Peyer's patch (tissue), 4 donors: Measurements from ENCODE around the gene R3HDM4. TPM values are rescaled to one million over a fixed set of nuclear protein-coding genes. Genes with fewer than 3 reads are reported as not detected.

Experiments used
- DNase-seq, 3 donors: peaks; one replicate each; pipeline ENCODE4 v3.0.0-alpha.2; 2017 to 2019
- H3K27ac ChIP-seq, 4 donors: fragments of 200-600 bp; sonication (generic); one replicate each; pipeline ENCODE4 v1.5.1; 2016 to 2019
- H3K27me3 ChIP-seq, 2 donors: fragments of 200-600 bp; sonication (generic); one replicate each; pipeline ENCODE4 v1.5.1; 2019
- H3K36me3 ChIP-seq, 3 donors: fragments of 200-600 bp; sonication (generic); one replicate each; pipeline ENCODE4 v1.5.1; 2016 to 2019
- H3K4me1 ChIP-seq, 4 donors: fragments of 200-600 bp; sonication (generic); one replicate each; pipeline ENCODE4 v1.5.1; 2016 to 2019
- H3K4me3 ChIP-seq, 4 donors: fragments of 200-600 bp; sonication (generic); 1 replicate in 3 of 4; 2 replicates in 1 of 4; pipeline ENCODE4 v1.5.1; 2016 to 2019; ENCODE audit warnings: mild to moderate bottlenecking in 1 of 4
- H3K9me3 ChIP-seq, 4 donors: fragments of 200-600 bp; sonication (generic); one replicate each; pipeline ENCODE4 v1.5.1; 2016 to 2019; ENCODE audit warnings: mild to moderate bottlenecking in 1 of 4
- CTCF ChIP-seq, 6 experiments: fragments of 450-650 bp in 4 of 6; fragments of 200-600 bp in 2 of 6; sonication (generic) in 1 of 6; IDR thresholded peaks; one replicate each; pipeline ENCODE4 v1.5.1; 2017 to 2019; ENCODE audit warnings: antibody characterized with exemption in 6 of 6, mild to moderate bottlenecking in 3 of 6, moderate library complexity in 1 of 6
- POLR2A ChIP-seq, 2 donors: fragments of 450-650 bp; IDR thresholded peaks; one replicate each; pipeline ENCODE4 v1.5.1; 2017; ENCODE audit warnings: antibody characterized with exemption in 2 of 2, mild to moderate bottlenecking in 2 of 2, moderate library complexity in 2 of 2
- total RNA-seq, 4 donors: library from RNA; depleted of rRNA; stranded (reverse); fragments of >200 nt; gene quantifications; one replicate each; pipeline ENCODE4 v1.1.0, GENCODE V29; 2016

R3HDM4 gene
- total RNA-seq, 4 donors from 2014 or later = 20.8 to 43.5 (median 34.8) TPM

- no peaks in the 10 kb centered on the region for H3K27me3 ChIP-seq
- H3K4me1 ChIP-seq = peaks cover 13 to 47% (median 20%) of the 10 kb centered on the region in 4 donors
- no peak overlapping the region for H3K4me3 ChIP-seq
- TF ChIP-seq CTCF (IDR thresholded peaks at IDR 0.05) (no peak), POLR2A (IDR thresholded peaks at IDR 0.05) (no peak)
- no peak for DNase-seq
- H3K36me3 ChIP-seq = no peaks in the 10 kb centered on the region
- no peak overlapping the region for H3K27ac ChIP-seq
- H3K9me3 ChIP-seq = no peaks in the 10 kb centered on the region
Measured at GRCh38 chr19:936175-936546, 23.1 kb upstream of the R3HDM4 start.

- peak in 2 of 3 donors; percentile 80 to 85 for DNase-seq
- Histone ChIP-seq H3K9me3 (no peaks in the 10 kb centered on the region), H3K36me3 (no peaks in the 10 kb centered on the region), H3K4me3 (no peak overlapping the region), H3K4me1 (peaks cover 11 to 36% (median 18%) of the 10 kb centered on the region in 4 donors), H3K27ac (peak overlapping the region in 3 of 4 donors; percentile 38 to 60 (median 54)), H3K27me3 (no peaks in the 10 kb centered on the region)
- TF ChIP-seq CTCF (IDR thresholded peaks at IDR 0.05) (no peak), POLR2A (IDR thresholded peaks at IDR 0.05) (no peak)
Measured at GRCh38 chr19:934865-935479, 22.0 kb upstream of the R3HDM4 start.

- Histone ChIP-seq H3K9me3 (no peaks in the 10 kb centered on the region), H3K27me3 (no peaks in the 10 kb centered on the region), H3K4me1 (peaks cover 11 to 36% (median 18%) of the 10 kb centered on the region in 4 donors), H3K36me3 (peaks cover 0 to 5% (median 0%) of the 10 kb centered on the region in 3 donors), H3K27ac (peak overlapping the region in 3 of 4 donors; percentile 38 to 60 (median 54)), H3K4me3 (no peak overlapping the region)
- TF ChIP-seq CTCF (IDR thresholded peaks at IDR 0.05) = no peak
- no peak for TF ChIP-seq POLR2A (IDR thresholded peaks at IDR 0.05)
- DNase-seq = no peak
Measured at GRCh38 chr19:934197-934840, 21.3 kb upstream of the R3HDM4 start.

GRCh38 chr19:933553-933882, 20.5 kb upstream of the R3HDM4 start:
- DNase-seq = no peak
- Histone ChIP-seq H3K27ac (peak overlapping the region in 3 of 4 donors; percentile 60 to 69 (median 66)), H3K4me1 (peaks cover 11 to 36% (median 18%) of the 10 kb centered on the region in 4 donors), H3K4me3 (no peak overlapping the region), H3K36me3 (peaks cover 0 to 8% (median 0%) of the 10 kb centered on the region in 3 donors), H3K9me3 (no peaks in the 10 kb centered on the region), H3K27me3 (no peaks in the 10 kb centered on the region)
- TF ChIP-seq CTCF (IDR thresholded peaks at IDR 0.05) (no peak), POLR2A (IDR thresholded peaks at IDR 0.05) (no peak)

GRCh38 chr19:932648-933552, 19.9 kb upstream of the R3HDM4 start:
- TF ChIP-seq CTCF (IDR thresholded peaks at IDR 0.05) (no peak), POLR2A (IDR thresholded peaks at IDR 0.05) (no peak)
- Histone ChIP-seq H3K4me1 (peaks cover 11 to 37% (median 18%) of the 10 kb centered on the region in 4 donors), H3K4me3 (peak overlapping the region in 1 of 4 donors; percentile 15), H3K36me3 (peaks cover 0 to 8% (median 0%) of the 10 kb centered on the region in 3 donors), H3K27ac (peak overlapping the region; percentile 32 to 69 (median 63)), H3K27me3 (no peaks in the 10 kb centered on the region), H3K9me3 (no peaks in the 10 kb centered on the region)
- DNase-seq = peak; percentile 56 to 76 (median 63)
